Effector CD4-positive, alpha-beta T cell (primary cell): ENCODE data around the gene TNFRSF14.
"Not testable (repeated sequence)": the region's sequence is repeated elsewhere in the genome, so short reads cannot be mapped to it uniquely, and the experiment has no call there.

Experiments
- DNase-seq: peaks from one replicate; pipeline ENCODE4 v3.0.0-alpha.2; 2020

TNFRSF14 gene

DNA sequence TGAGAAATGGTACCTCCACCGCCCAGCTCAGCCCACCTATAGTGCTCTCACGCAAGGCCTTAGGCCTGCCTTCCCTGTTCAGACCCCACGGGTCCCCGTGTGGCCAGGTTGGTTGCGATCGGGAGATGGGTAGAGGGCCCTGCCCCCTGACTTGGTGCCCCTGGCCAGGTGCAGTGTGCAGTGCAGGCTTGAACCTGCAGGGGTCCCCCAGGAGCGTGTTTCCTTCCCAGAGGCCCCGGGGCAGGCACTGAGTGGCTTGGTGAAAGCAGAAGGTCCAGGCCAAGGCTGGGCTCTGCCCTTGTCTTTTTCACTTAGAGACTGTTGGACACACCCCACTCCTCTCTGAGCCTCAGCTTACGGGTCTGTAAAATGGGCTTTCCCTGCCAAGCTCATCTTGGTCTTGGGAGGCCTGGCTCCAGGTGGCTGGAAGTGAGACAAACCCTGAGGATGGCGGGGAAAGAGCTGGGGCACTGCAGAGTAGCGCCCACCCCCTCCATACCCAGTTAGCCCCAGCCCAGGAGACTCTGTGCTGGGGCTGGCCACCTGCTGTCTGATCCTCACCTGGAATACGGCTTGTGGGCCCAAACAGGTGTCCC is 16.8 kb upstream of the TNFRSF14 start:
- DNase-seq, result no peak

DNA sequence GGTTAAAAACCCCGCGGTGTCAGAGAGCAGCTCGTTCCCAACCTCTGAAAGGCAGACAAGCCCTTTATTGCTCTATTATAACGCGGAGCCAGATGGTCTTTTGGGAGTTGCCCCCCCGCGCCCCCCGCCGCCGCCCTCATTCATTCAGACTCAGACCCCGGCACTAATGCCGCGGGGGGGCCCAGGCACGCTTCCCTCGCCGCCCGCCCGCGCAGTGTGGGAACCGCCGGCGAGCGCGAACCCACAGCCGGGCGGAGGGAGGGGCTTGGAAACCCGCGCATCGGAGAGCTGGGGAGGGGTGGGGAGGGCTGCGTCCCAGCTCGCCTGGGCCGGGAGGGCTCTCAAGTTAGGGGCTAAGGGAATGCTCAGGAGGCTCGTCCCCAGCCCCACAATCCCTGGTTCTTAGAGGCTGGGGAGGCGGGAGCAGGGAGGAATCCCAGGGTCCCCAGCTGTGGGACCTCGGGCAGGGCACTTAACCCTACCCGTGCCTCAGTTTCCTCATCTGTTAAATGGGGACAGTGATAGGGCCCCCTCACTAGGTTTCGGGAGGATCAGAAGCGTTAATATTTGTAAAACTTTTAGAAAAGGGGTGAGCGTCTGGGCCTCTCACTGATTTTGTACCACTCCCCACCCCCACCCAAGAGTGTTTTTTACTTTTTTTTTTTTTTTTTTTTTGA is 15.2 kb upstream of the TNFRSF14 start:
- DNase-seq, result no peak

DNA sequence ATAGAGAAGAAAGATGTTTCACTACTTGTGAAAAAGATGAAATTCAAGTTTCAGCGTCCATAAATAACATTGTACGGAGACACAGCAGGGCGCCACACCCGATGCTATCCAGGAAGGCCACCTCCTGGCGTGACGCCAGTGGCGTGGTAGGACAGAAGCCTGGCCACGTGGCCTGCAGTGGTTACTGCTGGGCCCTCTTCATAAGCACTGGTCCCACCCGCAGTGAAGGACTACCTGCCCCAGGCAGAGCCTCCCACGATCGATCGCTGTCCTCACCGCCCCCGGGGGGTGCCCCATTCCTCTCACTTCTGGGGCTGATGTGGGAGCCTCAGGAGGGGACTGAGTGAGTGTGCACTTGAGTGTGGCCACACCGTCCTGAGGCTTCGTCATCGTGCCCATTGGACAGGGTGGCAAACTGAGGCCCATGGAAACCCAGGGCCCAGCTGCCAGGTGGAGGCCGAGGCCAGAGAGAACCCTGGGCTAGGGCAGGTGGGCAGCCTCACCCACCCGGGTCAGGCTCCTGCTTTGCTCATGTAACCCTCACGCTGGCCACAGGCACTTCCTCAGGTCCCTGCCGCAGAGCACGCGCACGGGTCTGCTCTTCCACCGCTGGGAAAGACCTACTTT is 14.4 kb upstream of the TNFRSF14 start:
- DNase-seq, result no peak

DNA sequence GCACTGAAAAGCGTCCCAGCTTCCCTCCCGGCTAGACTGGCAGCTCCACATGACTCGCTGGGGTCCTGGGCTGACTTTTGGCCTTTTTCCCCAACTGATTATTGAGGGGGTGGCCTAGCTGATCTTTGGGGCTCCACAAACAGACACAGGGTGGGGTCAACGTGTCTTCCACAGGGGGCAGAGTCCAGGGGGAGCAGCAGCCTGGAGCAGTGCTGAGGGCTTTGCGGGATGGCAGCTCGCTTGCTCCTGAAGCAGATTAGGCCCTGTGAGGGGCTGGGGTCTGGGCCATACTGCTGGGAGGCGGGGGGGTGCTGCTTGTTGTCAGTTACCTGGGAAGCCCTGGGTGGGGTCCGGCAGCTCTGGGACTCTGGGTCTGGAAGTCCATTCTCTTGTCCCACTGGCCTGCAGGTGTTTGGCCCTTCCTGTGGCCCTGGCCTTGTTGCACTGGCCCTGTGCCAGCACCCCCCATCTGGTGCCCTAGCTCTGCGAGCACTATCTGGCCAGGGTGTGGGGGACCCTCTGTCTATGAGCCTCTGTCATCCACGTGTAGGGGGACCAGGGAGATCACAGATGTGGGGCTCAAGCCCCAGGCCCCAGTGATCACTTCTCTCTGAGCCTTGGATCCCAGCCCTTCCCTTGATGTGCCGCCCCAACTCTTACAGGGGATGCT is 13.8 kb upstream of the TNFRSF14 start:
- DNase-seq, result no peak

DNA sequence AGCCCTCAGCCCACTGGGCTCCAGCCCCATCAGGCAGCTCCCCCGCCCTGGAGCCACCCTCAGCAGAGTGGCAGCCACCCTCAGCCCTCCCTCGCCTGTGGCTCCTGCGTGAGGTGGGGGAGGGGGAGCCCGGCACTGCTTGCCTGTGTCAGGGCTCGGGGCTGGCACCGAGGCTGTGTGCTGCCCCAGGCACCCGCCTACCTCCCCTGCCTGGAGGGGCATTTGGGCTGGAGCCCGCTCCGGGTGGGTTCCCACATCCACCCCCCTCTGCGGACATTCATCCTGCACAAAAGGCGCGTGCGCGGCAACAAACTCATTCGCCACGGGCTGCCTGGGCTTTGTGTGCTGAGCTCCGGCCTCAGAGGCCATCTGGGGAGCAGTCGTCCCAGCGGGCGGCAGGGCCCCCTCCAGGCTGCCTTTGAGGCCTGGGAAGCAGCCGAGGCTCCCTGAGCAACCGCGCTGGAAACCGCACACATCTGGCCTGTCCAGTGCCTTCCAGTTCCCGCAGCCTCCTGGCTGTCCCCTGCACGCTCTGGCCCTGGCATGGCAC is 12.6 kb upstream of the TNFRSF14 start:
- DNase-seq, result peak; percentile 34

DNA sequence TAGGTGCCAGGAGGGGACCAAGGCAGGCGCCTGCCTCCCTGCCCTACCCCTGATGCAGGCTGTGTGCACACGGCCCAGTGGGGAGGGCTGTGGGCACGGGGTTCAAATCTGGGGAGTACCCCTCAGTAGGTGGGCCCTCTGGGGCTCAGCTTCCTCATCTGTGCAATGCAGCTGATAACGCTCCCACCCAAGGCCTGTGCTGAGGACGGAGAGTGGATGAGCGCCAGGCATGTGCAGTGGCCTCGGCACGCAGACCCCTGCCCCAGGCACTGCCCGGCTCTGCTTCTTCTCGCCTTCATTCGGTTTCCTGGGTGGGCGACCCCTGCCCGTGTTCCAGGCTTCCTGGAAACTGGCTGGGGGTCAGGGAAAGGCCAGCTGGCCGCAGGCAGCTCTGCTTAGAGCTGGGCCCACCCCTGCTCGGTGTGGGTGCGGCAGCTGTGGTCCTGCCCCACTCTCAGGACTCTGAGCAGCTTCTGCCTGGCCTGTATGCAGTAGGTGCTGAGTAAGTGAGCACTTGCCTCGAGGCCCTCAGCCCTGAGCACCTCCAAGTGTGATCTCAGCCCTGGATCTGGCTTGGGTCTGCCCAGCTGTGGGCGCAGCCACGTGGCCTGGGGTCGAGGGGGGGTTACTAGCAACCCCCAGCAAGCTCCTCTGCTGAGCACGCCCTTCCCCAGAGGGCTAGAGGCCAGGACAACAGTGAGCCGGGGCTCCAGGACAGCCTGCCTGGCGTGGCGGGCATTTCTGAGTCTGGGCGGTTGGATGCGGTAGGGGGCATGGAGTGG is 11.9 kb upstream of the TNFRSF14 start:
- no peak for DNase-seq

DNA sequence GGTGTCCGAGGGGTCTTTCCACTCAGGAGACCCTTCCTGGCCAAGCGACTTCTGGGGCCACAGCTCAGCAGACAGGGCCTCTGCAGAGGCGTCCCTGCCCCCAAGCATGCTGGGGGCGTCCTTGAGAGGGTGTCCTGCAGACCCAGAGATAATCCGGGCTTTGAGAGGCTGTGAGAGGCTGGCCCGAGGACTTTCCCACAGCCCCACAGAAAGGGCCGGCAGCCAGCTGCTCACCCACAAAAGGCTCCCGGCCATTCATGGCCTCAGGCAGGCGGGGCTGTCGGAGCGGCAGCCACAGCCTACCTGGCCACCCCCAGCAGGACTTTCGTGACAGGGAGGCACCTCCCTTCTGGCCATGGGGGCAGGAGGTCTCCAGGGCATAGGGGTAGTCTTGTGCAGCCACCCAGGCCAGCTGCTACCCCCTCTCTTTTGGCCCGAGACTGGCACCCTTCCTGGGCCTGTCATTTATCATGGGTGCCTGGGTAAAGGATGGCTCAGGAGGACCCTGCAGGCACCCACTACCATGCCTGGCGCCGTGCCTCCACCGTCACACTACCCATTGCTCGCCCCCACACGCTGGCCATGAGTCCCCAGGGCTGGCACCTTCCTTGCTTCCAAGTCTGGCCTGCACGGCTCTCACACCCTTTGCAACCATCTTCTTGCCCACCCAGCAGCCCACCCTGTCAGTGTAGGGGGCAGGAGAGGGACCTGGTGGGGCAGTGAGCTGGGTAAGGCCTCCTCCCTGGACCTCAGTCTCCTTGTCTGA is 11.1 kb upstream of the TNFRSF14 start:
- no peak for DNase-seq

DNA sequence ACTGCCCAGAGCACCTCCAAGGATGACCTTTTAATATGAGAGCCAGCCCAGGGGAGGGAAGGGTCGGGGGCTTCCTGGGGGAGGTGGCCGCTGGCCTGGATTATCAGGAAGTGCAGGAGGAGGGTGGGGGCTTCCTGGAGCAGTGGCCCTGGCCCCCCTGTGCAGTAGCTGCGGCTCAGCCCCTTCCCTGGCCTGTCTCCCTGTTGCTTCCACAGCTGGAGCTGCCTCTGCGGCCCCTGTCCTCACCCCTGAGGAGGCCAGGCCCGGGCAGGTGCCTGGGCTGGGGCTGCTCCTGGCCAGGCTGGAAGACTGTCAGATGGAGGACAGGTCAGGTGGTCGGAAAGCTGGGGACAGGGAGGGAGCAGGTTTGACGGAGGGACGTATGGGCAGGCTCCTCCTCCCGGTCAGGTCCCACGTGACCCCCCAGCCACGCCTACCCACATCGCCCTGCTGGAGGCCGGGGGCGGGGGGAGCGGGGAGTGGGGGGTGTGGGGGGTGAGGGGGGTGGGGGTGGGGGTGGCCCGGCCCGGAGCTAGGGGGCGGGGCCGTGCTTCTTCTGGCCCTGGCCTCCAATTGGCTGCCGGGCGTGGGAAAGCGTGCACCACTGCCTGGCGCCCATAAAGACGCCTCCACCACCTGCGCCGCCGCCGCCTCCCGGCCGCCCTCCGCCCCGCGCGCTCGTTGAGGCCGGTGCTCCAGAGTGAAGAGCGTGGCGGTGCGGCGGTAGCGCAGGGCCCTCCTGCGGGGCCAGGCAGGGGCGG is 10.2 kb upstream of the TNFRSF14 start:
- DNase-seq, result peak; percentile 83

DNA sequence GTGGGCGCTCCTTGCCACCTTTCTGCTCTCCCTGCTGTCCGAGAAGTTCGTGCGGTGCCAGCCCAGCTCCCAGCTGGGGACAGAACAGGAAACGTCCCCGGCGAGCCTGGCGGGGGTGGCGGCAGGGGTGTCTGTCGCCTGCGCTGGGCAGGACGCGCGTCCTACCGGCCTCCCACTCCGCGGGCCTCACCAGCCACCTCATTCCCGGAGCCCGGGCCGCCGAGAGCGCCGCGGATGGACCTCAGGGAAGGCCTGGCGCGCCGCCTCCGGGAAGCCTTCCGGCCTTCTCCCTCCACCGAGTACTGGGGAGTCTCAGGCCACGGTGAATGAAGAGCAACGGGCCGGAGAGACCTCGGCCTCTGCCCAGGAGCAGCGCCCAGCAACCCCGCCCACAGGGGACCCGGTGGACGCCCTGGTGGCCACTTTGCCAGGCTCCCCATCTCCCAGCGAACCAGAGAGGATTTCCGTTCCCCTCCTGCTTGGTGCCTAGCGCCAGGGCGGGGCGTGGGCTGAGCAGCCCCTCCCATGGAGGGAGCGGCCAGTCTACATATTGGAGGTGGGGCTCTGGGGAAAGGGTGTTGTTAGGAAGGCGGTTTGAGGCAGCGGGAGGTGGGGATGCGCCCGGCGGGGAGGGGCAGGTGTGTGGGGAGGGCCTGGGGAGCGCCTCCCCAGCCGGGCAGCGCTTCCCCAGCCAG is 9.5 kb upstream of the TNFRSF14 start:
- DNase-seq, result peak; percentile 77

DNA sequence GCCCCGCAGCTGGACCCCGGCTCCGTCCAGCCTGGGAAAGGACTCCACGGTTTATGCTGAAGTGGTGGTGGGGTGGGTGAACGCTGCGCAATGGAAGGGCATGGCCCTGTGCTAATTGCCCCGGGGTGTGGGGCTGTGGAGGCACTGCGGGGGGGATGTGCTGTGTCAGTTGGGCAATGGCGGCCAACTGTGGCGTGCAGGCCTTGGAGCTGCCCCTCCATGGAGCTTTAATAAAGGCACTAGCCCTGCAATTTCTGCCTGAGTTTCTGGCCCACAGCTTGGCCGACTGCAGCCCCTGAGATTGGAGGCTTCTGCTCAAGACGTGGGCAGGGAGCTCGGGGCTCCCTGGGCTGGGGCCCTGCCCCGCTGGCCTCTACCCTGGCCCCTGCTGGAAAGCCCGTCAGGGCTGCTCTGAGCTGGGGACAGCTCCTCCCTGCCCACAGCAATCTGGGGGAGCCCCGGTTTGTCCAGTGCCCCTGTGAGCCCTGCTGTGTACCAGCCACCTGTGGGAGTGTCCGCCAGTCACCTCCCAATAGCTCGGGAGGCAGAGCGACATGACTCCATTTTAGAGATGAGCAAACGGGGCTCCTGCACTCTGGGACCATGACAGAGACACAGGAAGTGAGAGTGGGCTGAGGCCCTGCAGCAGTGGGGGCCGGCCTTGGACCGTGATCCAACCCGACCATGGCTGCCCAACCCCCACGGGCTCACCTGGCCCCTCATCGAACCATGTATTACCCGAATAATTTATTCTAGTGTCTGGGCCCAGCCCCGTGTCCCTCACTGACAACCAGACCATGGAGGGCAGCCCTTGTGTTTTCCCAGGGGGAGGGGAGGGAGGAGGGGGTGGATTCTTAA is 8.7 kb upstream of the TNFRSF14 start:
- DNase-seq, result peak; percentile 35

DNA sequence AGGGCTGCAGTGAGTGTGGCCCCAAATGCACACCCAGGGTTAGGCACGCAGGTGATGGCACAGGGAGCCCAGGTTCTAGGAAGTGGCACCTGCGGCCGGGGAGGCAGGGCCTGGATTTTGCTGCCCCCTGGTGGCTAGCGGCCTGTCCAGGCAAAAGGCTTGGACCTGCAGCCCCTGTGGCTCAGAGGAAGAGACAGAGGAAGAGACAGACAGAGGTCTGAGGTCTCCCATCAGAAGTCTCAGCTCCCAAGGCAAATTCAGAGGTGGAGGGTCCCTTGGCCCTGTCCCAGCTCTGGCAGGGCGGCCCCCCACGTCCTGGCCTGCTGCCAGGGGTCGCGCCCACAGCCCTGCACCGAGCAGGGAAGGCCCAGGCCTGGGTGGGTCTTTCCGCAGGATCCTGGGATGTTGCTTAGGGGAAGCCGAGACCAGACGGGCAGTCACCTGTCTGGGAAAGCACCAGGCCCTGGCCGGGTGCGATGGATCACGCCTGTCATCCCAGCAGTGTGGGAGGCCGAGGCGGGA is 8.0 kb upstream of the TNFRSF14 start:
- peak; percentile 73 for DNase-seq

DNA sequence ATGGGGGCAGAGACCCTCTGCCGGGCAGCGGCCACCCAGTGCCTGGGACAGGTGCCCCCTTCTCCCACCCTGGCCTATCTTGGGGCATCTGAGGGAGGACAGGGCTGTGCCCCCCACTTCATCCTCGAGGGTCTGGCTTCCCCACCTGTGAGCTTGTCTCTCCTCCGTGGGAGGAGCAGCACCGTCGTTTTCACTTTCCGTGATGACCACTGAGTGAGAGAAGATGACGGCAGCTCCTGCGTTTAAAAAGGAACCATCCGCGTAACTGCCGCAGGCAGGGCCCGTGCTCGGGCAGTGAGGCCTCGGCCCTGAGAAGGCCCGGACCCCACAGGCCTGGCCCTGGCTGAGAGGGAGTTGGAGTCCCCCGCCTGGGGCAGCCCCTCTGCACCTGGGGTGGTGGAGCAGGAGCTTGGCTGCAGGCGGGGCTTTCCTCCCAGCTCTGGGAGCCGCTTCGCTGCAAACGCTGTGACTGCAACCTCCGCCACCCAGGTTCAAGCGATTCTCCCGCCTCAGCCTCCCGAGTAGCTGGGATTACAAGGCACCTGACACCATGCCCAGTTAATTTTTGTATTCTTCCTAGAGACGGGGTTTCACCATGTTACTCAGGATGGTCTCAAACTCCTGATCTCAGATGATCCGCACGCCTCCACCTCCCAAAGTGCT is 6.7 kb upstream of the TNFRSF14 start:
- not testable (repeated sequence) for DNase-seq

DNA sequence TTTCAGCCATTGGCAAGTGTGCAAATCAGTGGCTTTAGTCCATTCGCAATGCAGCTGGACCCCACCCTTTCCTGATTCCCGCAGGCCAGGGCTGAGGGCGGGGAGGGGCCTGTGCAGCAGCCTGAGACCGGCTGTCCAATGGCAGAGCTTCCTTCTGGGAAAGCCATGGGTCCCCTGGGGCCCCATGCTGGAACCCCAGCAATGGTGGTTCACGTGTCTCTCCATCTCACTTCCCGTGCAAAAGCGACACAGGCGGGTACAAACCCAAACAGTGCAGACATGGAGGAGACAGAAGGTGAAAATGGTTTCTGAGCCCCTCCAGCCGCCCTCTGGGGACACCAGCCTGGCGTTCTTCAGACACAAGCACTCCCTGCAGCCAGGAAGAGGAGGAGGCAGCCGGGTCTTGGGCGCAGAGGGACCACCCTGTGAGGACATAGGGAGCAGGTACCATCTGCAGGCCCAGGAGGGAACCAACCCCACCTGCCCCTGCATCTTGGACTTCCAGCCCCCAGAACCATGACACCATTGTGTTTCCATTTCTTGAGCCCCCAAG is 5.8 kb upstream of the TNFRSF14 start:
- not testable (repeated sequence) for DNase-seq

DNA sequence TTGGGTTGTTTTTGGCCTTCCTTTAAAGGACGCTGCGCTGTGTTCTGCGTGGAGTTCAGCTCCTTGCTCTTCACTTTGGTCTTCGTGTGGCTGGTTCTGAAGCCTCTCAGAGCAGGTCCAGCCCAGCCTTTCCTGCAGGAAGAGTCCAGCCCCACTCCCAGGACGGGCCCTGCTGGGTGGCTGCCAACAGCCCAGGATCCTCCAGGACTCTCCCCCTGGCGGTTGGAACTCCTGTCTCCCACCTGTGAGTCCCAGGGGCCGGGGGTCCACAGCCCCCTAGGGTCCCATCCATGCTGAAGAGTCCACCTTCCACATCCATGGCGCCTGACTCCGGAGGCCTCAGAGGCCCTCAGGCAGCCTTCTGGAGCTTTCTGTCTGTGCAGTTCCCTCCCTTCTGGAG is 4.6 kb upstream of the TNFRSF14 start:
- not testable (repeated sequence) for DNase-seq

DNA sequence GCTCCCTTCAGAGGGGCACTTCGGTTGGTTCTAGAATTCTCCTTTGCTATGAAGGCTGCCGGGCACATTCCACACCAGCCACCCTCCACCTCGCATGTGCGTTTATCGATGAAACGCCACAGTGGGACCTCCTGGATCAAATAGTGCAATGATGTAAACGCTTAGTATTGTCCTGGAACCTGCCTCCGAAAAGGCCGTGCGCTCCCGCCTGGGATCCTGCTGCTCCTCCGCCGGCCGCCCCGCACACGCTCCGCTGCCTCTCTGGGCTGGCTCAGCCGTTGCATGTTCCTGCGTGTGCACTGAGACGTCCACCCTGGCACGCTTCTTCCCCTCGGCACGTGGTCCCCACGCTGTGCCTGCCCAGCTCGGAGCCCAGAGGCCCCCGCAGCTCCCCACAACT is 4.0 kb upstream of the TNFRSF14 start:
- no peak for DNase-seq

DNA sequence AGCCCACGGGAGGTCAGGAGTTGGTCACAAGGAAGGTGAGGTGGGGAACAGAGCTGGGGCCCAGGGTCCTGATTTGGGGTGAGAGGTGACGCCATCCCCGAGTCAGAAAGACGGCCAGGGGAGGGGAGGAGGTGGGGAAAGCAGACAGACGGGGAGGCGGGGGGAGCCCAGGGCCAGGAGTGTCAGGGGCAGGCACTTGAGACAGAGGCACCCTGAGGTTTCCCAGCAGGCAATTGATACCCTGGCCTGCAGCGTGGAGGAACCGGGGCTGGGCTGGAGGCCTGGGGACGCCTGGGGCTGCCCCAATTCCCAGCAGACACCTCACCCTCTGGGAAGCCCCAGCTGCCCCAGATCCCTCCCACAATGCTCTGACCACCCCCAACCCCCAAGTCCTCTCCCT is 3.1 kb upstream of the TNFRSF14 start:
- DNase-seq, result not testable (repeated sequence)

DNA sequence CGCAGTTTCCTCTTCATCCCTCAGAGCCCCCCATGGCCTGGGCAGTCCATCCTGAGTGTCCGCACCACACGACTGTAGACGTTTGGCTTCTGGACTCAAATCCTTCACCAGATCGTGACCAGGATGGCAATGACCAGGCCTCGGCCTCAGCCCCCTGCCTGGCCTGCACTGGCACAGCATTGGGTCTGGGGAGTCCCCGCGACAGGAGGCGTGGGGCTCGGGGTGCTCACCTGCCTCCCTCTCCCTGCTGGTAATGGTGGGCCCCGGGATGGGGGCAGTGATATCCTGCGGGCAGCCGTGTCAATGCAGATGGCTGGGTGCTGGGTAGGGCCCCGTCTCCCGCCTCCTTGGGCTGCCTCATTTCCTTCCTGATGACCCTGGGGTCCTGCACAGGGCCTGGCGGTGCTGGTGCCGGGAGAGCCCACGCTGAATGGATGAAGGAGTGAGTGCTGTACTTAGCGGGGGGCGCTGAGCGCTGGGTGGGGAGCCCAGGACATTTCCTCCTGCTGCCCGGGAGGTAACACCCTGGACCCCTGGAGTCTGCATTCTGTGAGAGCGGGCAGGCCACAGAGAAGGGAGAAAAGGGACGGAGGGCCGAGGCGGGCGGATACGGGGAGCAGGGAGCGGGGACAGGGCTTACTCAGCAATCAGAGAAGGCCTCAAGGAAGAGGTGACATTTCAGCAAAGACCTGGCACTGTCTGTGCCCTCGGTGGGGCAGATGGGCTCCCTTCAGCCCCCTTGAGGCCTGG is 2.1 kb upstream of the TNFRSF14 start:
- no peak for DNase-seq
